ENCODE measurements around the gene ACTR5. TPM values are rescaled to one million over a fixed set of nuclear protein-coding genes. Genes with fewer than 3 reads are reported as not detected.
A peak's percentile ranks its signal among the peaks of the same experiment; 100 is the strongest.

ACTR5 gene
- total and polyA plus RNA-seq, 2 of the 13 experiments (the other 11 are each of a cell fraction or from before 2014, with no cell fraction given): 19.5 to 20.5 TPM

DNA sequence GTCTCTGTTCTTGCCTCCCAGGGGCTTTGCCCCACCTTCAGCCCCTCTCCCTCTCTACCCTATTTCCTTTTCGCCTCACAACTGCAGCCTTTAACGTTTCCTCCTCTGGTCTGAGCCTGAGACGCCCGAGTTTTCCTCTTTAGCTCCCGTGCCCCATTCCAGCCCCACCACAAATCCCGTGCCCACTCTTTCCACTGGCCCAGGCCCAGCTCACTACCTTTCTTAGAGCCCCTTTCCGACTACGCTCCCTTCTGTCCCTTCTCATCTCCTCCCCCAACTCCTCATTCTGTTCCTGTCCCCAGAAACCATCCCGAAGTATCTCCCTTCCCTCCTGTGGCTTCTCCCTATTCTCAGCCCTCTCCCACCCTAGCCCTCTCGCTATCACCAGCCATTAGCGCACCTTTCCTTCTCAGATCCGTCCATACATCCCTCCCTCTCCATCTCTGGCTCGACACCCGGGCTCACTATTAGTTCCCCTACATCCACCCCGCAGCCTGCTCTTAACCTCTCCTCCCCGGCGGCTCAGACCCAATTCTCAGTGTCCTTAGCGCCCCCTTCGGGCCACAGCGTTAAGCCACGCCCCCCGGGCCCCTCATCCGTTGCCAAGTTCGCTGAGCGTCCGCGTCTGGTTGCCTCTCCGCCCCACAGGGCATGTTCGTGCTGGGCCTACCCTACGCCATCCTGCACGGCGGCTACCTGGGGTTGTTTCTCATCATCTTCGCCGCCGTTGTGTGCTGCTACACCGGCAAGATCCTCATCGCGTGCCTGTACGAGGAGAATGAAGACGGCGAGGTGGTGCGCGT is 21.3 kb upstream of the ACTR5 start (continued):
- TF ChIP-seq STAG1 (CRISPR knock-in tag; IDR thresholded peaks at IDR 0.05) (peak; percentile 76), TGIF2 (CRISPR knock-in tag; IDR thresholded peaks at IDR 0.05) (0 out of 2 replicates have a peak, but pooled peaks have one; percentile 20), ZNF572 (CRISPR knock-in tag; IDR thresholded peaks at IDR 0.05) (0 out of 2 replicates have a peak, but pooled peaks have one; percentile 3), SNAI1 (CRISPR knock-in tag; IDR thresholded peaks at IDR 0.05; ENCODE audit: borderline replicate concordance) (no peak), HES4 (CRISPR knock-in tag; IDR thresholded peaks at IDR 0.05; ENCODE audit: borderline replicate concordance) (peak; percentile 41; the same call in 1 of the 2 replicates), ATAD3A (CRISPR knock-in tag; IDR thresholded peaks at IDR 0.05) (no peak), SMC3 (IDR thresholded peaks at IDR 0.05; ENCODE audit: low read length) (peak; percentile 51), FOSL2 (CRISPR knock-in tag; IDR thresholded peaks at IDR 0.05) (0 out of 2 replicates have a peak, but pooled peaks have one; percentile 4), ZNF567 (CRISPR knock-in tag; IDR thresholded peaks at IDR 0.05; ENCODE audit: borderline replicate concordance) (no peak), ZNF780A (CRISPR knock-in tag; IDR thresholded peaks at IDR 0.05) (0 out of 2 replicates have a peak, but pooled peaks have one; percentile 3), ARNT (IDR thresholded peaks at IDR 0.05) (0 out of 2 replicates have a peak, but pooled peaks have one; percentile 80), SP5 (CRISPR knock-in tag; IDR thresholded peaks at IDR 0.05; ENCODE audit: borderline replicate concordance, low read depth) (0 out of 2 replicates have a peak, but pooled peaks have one; percentile 45), ZFX (CRISPR knock-in tag; IDR thresholded peaks at IDR 0.05; ENCODE audit: low read depth) (0 out of 2 replicates have a peak, but pooled peaks have one; percentile 19), ZC3H4 (CRISPR knock-in tag; IDR thresholded peaks at IDR 0.05; ENCODE audit: borderline replicate concordance) (no peak), SUZ12 (IDR thresholded peaks at IDR 0.05; ENCODE audit: low read depth, low read length) (peak; percentile 26; the same call in 1 of the 2 replicates), SP1 (IDR thresholded peaks at IDR 0.05) (no peak), SP1 (CRISPR knock-in tag; IDR thresholded peaks at IDR 0.05) (peak; percentile 96), SP4 (CRISPR knock-in tag; IDR thresholded peaks at IDR 0.05) (peak; percentile 76; the same call in 1 of the 2 replicates), NFYB (CRISPR knock-in tag; IDR thresholded peaks at IDR 0.05) (no peak), HMG20B (CRISPR knock-in tag; conservative IDR thresholded peaks at IDR 0.05) (no peak)
- TF ChIP-seq, protein P1, sequence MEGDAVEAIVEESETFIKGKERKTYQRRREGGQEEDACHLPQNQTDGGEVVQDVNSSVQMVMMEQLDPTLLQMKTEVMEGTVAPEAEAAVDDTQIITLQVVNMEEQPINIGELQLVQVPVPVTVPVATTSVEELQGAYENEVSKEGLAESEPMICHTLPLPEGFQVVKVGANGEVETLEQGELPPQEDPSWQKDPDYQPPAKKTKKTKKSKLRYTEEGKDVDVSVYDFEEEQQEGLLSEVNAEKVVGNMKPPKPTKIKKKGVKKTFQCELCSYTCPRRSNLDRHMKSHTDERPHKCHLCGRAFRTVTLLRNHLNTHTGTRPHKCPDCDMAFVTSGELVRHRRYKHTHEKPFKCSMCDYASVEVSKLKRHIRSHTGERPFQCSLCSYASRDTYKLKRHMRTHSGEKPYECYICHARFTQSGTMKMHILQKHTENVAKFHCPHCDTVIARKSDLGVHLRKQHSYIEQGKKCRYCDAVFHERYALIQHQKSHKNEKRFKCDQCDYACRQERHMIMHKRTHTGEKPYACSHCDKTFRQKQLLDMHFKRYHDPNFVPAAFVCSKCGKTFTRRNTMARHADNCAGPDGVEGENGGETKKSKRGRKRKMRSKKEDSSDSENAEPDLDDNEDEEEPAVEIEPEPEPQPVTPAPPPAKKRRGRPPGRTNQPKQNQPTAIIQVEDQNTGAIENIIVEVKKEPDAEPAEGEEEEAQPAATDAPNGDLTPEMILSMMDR (CRISPR knock-in tag; IDR thresholded peaks at IDR 0.05): peak; percentile 82
- TF ChIP-seq, protein P2, sequence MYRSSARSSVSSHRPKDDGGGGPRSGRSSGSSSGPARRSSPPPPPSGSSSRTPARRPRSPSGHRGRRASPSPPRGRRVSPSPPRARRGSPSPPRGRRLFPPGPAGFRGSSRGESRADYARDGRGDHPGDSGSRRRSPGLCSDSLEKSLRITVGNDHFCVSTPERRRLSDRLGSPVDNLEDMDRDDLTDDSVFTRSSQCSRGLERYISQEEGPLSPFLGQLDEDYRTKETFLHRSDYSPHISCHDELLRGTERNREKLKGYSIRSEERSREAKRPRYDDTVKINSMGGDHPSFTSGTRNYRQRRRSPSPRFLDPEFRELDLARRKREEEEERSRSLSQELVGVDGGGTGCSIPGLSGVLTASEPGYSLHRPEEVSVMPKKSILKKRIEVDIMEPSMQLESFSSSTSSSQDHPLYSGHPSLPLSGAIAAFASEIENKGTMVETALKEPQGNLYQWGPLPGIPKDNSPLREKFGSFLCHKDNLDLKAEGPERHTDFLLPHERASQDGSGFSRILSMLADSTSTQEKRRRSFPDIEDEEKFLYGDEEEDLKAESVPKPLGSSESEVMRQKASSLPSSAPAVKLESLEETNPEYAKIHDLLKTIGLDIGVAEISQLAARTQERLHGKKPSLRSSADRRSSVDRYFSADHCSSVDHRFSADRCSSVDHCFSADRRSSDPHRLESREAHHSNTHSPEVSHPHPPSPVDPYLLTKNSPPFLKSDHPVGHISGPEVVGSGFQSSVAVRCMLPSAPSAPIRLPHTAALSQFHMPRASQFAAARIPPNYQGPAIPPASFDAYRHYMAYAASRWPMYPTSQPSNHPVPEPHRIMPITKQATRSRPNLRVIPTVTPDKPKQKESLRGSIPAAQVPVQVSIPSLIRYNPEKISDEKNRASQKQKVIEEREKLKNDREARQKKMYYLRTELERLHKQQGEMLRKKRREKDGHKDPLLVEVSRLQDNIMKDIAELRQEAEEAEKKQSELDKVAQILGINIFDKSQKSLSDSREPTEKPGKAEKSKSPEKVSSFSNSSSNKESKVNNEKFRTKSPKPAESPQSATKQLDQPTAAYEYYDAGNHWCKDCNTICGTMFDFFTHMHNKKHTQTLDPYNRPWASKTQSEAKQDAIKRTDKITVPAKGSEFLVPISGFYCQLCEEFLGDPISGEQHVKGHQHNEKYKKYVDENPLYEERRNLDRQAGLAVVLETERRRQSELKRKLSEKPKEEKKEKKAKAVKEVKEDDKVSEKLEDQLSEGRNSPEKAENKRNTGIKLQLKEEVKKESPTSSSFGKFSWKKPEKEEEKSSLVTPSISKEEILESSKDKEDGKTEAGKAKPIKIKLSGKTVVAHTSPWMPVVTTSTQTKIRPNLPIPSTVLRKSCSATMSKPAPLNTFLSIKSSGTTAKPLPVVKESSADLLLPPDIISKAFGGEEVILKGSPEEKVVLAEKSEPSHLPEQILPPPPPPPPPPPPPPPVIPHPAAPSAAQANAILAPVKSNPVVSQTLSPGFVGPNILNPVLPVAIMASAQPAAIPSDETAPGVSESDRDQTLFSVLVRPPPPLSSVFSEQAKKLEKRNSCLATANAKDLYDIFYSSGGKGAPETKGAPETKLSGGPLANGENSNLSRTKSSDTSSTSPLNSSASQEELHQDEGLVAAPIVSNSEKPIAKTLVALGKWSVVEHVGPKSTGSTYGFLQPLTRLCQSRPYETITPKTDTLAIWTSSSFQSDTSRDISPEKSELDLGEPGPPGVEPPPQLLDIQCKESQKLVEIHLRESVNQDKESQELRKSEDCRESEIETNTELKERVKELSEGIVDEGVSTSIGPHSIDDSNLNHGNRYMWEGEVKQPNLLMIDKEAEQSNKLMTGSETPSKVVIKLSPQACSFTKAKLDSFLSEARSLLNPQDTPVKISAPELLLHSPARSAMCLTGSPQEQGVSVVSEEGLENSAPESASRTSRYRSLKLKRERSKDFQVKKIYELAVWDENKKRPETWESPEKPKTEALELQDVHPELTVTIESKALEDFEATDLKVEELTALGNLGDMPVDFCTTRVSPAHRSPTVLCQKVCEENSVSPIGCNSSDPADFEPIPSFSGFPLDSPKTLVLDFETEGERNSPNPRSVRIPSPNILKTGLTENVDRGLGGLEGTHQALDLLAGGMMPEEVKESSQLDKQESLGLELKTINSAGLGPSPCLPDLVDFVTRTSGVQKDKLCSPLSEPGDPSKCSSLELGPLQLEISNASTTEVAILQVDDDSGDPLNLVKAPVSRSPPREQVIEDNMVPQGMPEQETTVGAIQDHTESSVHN (CRISPR knock-in tag; IDR thresholded peaks at IDR 0.05): 0 out of 2 replicates have a peak, but pooled peaks have one; percentile 37
